HepG2 (cell line): ENCODE measurements around the gene PARN. TPM values are rescaled to one million over a fixed set of nuclear protein-coding genes. Genes with fewer than 3 reads are reported as not detected.

Source experiments
- CHD4 ChIP-seq: fragments of 200-600 bp; sonication (generic); IDR thresholded peaks from 2 replicates; pipeline ENCODE4 v1.7.0; 2017; ENCODE audit warnings: mild to moderate bottlenecking, low read length, borderline replicate concordance
- DPF2 ChIP-seq: sonication (generic); formaldehyde crosslinking; IDR thresholded peaks from 2 replicates; pipeline ENCODE4 v1.4.0; 2020; ENCODE audit warnings: mild to moderate bottlenecking, low read depth, missing genetic modification reagents, borderline replicate concordance
- EHMT2 ChIP-seq: fragments of 200-600 bp; sonication (generic); IDR thresholded peaks from 2 replicates; pipeline ENCODE4 v1.7.0; 2017; ENCODE audit warnings: antibody characterized with exemption, low read depth, low read length, borderline replicate concordance
- ERF ChIP-seq: IDR thresholded peaks from 2 replicates; pipeline ENCODE4 v1.6.1; 2018; ENCODE audit warnings: missing biosample characterization, missing genetic modification reagents
- HMG20A ChIP-seq: IDR thresholded peaks from 2 replicates; pipeline ENCODE4 v1.6.1; 2016; ENCODE audit warnings: borderline replicate concordance
- HOXA3 ChIP-seq: sonication (generic); formaldehyde crosslinking; IDR thresholded peaks from 2 replicates; pipeline ENCODE4 v1.5.0; 2020; ENCODE audit warnings: missing genetic modification reagents
- HOXD1 ChIP-seq: sonication (generic); formaldehyde crosslinking; IDR thresholded peaks from 2 replicates; pipeline ENCODE4 v1.5.0; 2020; ENCODE audit warnings: missing genetic modification reagents
- LCORL ChIP-seq, 2 experiments: fragments of 450-650 bp in 1 of 2; sonication (generic) in 1 of 2; formaldehyde crosslinking in 1 of 2; IDR thresholded peaks; 2 replicates each; pipeline versions ENCODE4 v1.5.0 to v1.6.1; 2017 to 2020; ENCODE audit warnings: antibody characterized with exemption in 1 of 2, missing genetic modification reagents in 1 of 2
- MXI1 ChIP-seq: IDR thresholded peaks from 3 replicates; pipeline ENCODE4 v1.6.1; 2012; ENCODE audit warnings: low read depth, low read length, inconsistent platforms, borderline replicate concordance
- PHB2 ChIP-seq: fragments of 450-650 bp; IDR thresholded peaks from 2 replicates; pipeline ENCODE4 v1.6.1; 2018; ENCODE audit not compliant: partially characterized antibody
- RXRB ChIP-seq: IDR thresholded peaks from 2 replicates; pipeline ENCODE4 v1.6.1; 2016; ENCODE audit warnings: borderline replicate concordance, missing genetic modification reagents, missing compliant biosample characterization
- SMAD1 ChIP-seq: sonication (generic); formaldehyde crosslinking; IDR thresholded peaks from 2 replicates; pipeline ENCODE4 v1.4.0; 2020; ENCODE audit warnings: missing genetic modification reagents, low read depth, mild to moderate bottlenecking, borderline replicate concordance
- SMC3 ChIP-seq: IDR thresholded peaks from 2 replicates; pipeline ENCODE4 v1.6.1; 2011; ENCODE audit warnings: low read length, improper control_type of control experiment
- SMYD3 ChIP-seq: sonication (generic); formaldehyde crosslinking; IDR thresholded peaks from 2 replicates; pipeline ENCODE4 v1.8.1; 2023; ENCODE audit warnings: mild to moderate bottlenecking, missing genetic modification reagents
- SRSF9 ChIP-seq: fragments of 200-400 bp; formaldehyde crosslinking; IDR thresholded peaks from 2 replicates; pipeline ENCODE4 v1.6.1; 2018; ENCODE audit warnings: borderline replicate concordance, mild to moderate bottlenecking, low read depth, low read length; ENCODE audit not compliant: insufficient read depth, poor library complexity, severe bottlenecking
- TAF15 ChIP-seq: fragments of 200-400 bp; formaldehyde crosslinking; IDR thresholded peaks from one replicate; pipeline ENCODE4 v1.6.1; 2018; ENCODE audit warnings: mild to moderate bottlenecking, low read depth, low read length; ENCODE audit not compliant: poor library complexity, severe bottlenecking
- USF2 ChIP-seq, 2 experiments: sonication (generic) in 1 of 2; formaldehyde crosslinking in 1 of 2; IDR thresholded peaks; 2 replicates each; pipeline versions ENCODE4 v1.5.1 to v1.6.1; 2011 to 2020; ENCODE audit warnings: borderline replicate concordance in 1 of 2, low read depth in 1 of 2, low read length in 1 of 2, mild to moderate bottlenecking in 1 of 2, missing genetic modification reagents in 1 of 2, moderate library complexity in 1 of 2
- ZBTB3 ChIP-seq: sonication (generic); formaldehyde crosslinking; IDR thresholded peaks from 2 replicates; pipeline ENCODE4 v1.4.0; 2020; ENCODE audit warnings: low read depth, mild to moderate bottlenecking, moderate library complexity, missing genetic modification reagents, borderline replicate concordance
- ZKSCAN1 ChIP-seq: fragments of 150-350 bp; IDR thresholded peaks from 2 replicates; pipeline ENCODE4 v1.6.1; 2014; ENCODE audit warnings: low read length
- ZNF234 ChIP-seq: sonication (generic); formaldehyde crosslinking; conservative IDR thresholded peaks from 2 replicates; pipeline ENCODE4 v1.5.1; 2020; ENCODE audit warnings: mild to moderate bottlenecking, missing genetic modification reagents
- ZNF256 ChIP-seq: sonication (generic); formaldehyde crosslinking; conservative IDR thresholded peaks from 2 replicates; pipeline ENCODE4 v1.4.0; 2020; ENCODE audit warnings: missing genetic modification reagents
- ZNF496 ChIP-seq: sonication (generic); formaldehyde crosslinking; IDR thresholded peaks from 2 replicates; pipeline ENCODE4 v1.8.1; 2023; ENCODE audit warnings: mild to moderate bottlenecking, moderate library complexity, missing genetic modification reagents; ENCODE audit not compliant: insufficient replicate concordance
- ZNF547 ChIP-seq: sonication (generic); formaldehyde crosslinking; IDR thresholded peaks from 2 replicates; pipeline ENCODE4 v1.5.1; 2020; ENCODE audit warnings: mild to moderate bottlenecking, missing genetic modification reagents
- ZNF556 ChIP-seq: sonication (generic); formaldehyde crosslinking; IDR thresholded peaks from 2 replicates; pipeline ENCODE4 v1.4.0; 2020; ENCODE audit warnings: mild to moderate bottlenecking, missing genetic modification reagents, borderline replicate concordance
- ZNF891 ChIP-seq: sonication (generic); formaldehyde crosslinking; IDR thresholded peaks from 2 replicates; pipeline ENCODE4 v1.5.0; 2020; ENCODE audit warnings: mild to moderate bottlenecking, missing genetic modification reagents
- polyA plus RNA-seq, 8 experiments: library from polyadenylated mRNA; depleted of rRNA in 3 of 8; stranded (reverse) in 7 of 8; unstranded in 1 of 8; fragments of >200 nt; fragmentation: Illumina TruSeq in 4 of 8; extraction: Trizol in 4 of 8; gene quantifications; 2 replicates each; pipeline versions ENCODE4 v1.2.1 to v1.2.3, GENCODE V29; 2011 to 2016; ENCODE audit warnings: low read depth in 4 of 8, missing spikeins in 1 of 8, mixed read lengths in 1 of 8; ENCODE audit not compliant: insufficient read depth in 1 of 8
- total RNA-seq, 5 experiments: library from RNA; depleted of rRNA; stranded (reverse); fragments of >200 nt; fragmentation: Illumina TruSeq; extraction: Trizol; gene quantifications; 2 replicates each; pipeline ENCODE4 v1.2.3, GENCODE V29; 2016; ENCODE audit warnings: low read depth in 1 of 5
- TF ChIP-seq, protein P1 (sequence below): sonication (generic); formaldehyde crosslinking; IDR thresholded peaks from 2 replicates; pipeline ENCODE4 v1.8.0; 2022; ENCODE audit warnings: mild to moderate bottlenecking, missing genetic modification reagents, borderline replicate concordance

Gene PARN
- total and polyA plus RNA-seq, 2 of the 13 experiments (the other 11 are each of a cell fraction or from before 2014, with no cell fraction given) = 13.3 to 47.6 TPM

GRCh38 chr16:14510939-14511799, 118.9 kb downstream of the PARN start (continued):
- no peak for TF ChIP-seq SMAD1
- TF ChIP-seq ZNF556 (CRISPR knock-in tag) = peak; percentile 58; the same call in 1 of the 2 replicates
- 0 out of 2 replicates have a peak, but pooled peaks have one; percentile 33 for TF ChIP-seq ZNF256 (CRISPR knock-in tag)
- TF ChIP-seq SMYD3 (CRISPR knock-in tag) = no peak
- TF ChIP-seq PHB2 = no peak
- TF ChIP-seq HOXD1 (CRISPR knock-in tag) = peak; percentile 92; the same call in 1 of the 2 replicates
- TF ChIP-seq ZNF496 (CRISPR knock-in tag) = no peak
- peak; percentile 99 for TF ChIP-seq HMG20A (CRISPR knock-in tag)
- TF ChIP-seq TAF15 = no peak
- no peak for TF ChIP-seq ZNF547 (CRISPR knock-in tag)
- peak; percentile 48; the same call in 1 of the 2 replicates for TF ChIP-seq ERF
- TF ChIP-seq LCORL (IDR thresholded peaks at IDR 0.05) = no peak
- peak; percentile 46; the same call in 1 of the 2 replicates for TF ChIP-seq LCORL (CRISPR knock-in tag; IDR thresholded peaks at IDR 0.05)
- peak; percentile 91; the same call in 1 of the 2 replicates for TF ChIP-seq CHD4
- TF ChIP-seq, protein P1, sequence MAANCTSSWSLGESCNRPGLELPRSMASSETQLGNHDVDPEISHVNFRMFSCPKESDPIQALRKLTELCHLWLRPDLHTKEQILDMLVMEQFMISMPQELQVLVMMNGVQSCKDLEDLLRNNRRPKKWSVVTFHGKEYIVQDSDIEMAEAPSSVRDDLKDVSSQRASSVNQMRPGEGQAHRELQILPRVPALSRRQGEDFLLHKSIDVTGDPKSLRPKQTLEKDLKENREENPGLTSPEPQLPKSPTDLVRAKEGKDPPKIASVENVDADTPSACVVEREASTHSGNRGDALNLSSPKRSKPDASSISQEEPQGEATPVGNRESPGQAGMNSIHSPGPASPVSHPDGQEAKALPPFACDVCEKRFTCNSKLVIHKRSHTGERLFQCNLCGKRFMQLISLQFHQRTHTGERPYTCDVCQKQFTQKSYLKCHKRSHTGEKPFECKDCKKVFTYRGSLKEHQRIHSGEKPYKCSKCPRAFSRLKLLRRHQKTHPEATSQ (CRISPR knock-in tag) = 0 out of 2 replicates have a peak, but pooled peaks have one; percentile 55
- TF ChIP-seq HOXA3 (CRISPR knock-in tag) = peak; percentile 85; the same call in 1 of the 2 replicates
- peak; percentile 36; the same call in 1 of the 2 replicates for TF ChIP-seq ZKSCAN1
- no peak for TF ChIP-seq USF2 (IDR thresholded peaks at IDR 0.05; ENCODE audit: low read depth, low read length)
- no peak for TF ChIP-seq USF2 (CRISPR knock-in tag; IDR thresholded peaks at IDR 0.05; ENCODE audit: borderline replicate concordance)
- no peak for TF ChIP-seq SRSF9
- TF ChIP-seq ZBTB3 = peak; percentile 89; the same call in 1 of the 2 replicates
- TF ChIP-seq MXI1 = peak; percentile 42; the same call in 1 of the 3 replicates
- peak; percentile 99 for TF ChIP-seq RXRB (CRISPR knock-in tag)
- TF ChIP-seq DPF2 = peak; percentile 99
- TF ChIP-seq ZNF891 (CRISPR knock-in tag) = no peak
- TF ChIP-seq SMC3 = peak; percentile 21; the same call in 1 of the 2 replicates
- no peak for TF ChIP-seq ZNF234
- TF ChIP-seq EHMT2 = peak; percentile 89; the same call in 1 of the 2 replicates
